Endothelial cell (in vitro differentiated cells): ENCODE measurements around the gene SGPP2. TPM values are rescaled to one million over a fixed set of nuclear protein-coding genes. Genes with fewer than 3 reads are reported as not detected.
"Not testable (repeated sequence)": the region's sequence is repeated elsewhere in the genome, so short reads cannot be mapped to it uniquely, and the experiment has no call there.

Source experiments
- DNase-seq: peaks from one replicate; pipeline ENCODE4 v3.0.0; 2021; ENCODE audit warnings: low spot score
- H3K27ac Mint-ChIP-seq: one replicate; pipeline ENCODE4 v1.8.0; 2021; ENCODE audit warnings: mixed read lengths, inconsistent platforms; ENCODE audit not compliant: unreplicated experiment
- H3K27me3 Mint-ChIP-seq: one replicate; pipeline ENCODE4 v1.8.0; 2021; ENCODE audit warnings: mild to moderate bottlenecking, moderate library complexity, mixed read lengths, inconsistent platforms; ENCODE audit not compliant: unreplicated experiment
- H3K36me3 Mint-ChIP-seq: one replicate; pipeline ENCODE4 v1.8.0; 2021; ENCODE audit warnings: mild to moderate bottlenecking, low read depth, mixed read lengths, inconsistent platforms; ENCODE audit not compliant: unreplicated experiment
- H3K4me1 Mint-ChIP-seq: one replicate; pipeline ENCODE4 v1.8.0; 2021; ENCODE audit warnings: mild to moderate bottlenecking, mixed read lengths, inconsistent platforms; ENCODE audit not compliant: unreplicated experiment
- H3K4me3 Mint-ChIP-seq: one replicate; pipeline ENCODE4 v1.8.0; 2021; ENCODE audit warnings: mild to moderate bottlenecking, mixed read lengths, inconsistent platforms; ENCODE audit not compliant: unreplicated experiment
- H3K9me3 Mint-ChIP-seq: one replicate; pipeline ENCODE4 v1.8.0; 2021; ENCODE audit warnings: mixed read lengths, inconsistent platforms; ENCODE audit not compliant: unreplicated experiment
- CTCF ChIP-seq: fragments of 200-600 bp; sonication (generic); IDR thresholded peaks from one replicate; pipeline ENCODE4 v1.5.0; 2021; ENCODE audit warnings: antibody characterized with exemption; ENCODE audit not compliant: unreplicated experiment
- total RNA-seq: library from RNA; stranded (reverse); fragmentation: NEBNext Ultra II Directional; extraction: Animal tissue kit (Norgen Biotek cat#: 25700); gene quantifications from one replicate; pipeline ENCODE4 v1.2.1, GENCODE V29; 2021; ENCODE audit not compliant: unreplicated experiment

The SGPP2 gene
- total RNA-seq, 1 donor from 2014 or later: not detected

- Mint-ChIP-seq H3K27ac (no peak overlapping the region), H3K9me3 (no peaks in the 10 kb centered on the region), H3K27me3 (no peaks in the 10 kb centered on the region), H3K4me3 (no peak overlapping the region), H3K36me3 (no peaks in the 10 kb centered on the region), H3K4me1 (peaks cover 5% of the 10 kb centered on the region)
- no peak for TF ChIP-seq CTCF
- DNase-seq: no peak
These were observed 153.0 kb downstream of the SGPP2 start for GRCh38 chr2:222577341-222577740.

- Mint-ChIP-seq H3K27me3 (peaks cover 2% of the 10 kb centered on the region), H3K9me3 (peaks cover 6% of the 10 kb centered on the region), H3K27ac (no peak overlapping the region), H3K4me1 (no peaks in the 10 kb centered on the region), H3K4me3 (no peak overlapping the region), H3K36me3 (peaks cover 24% of the 10 kb centered on the region)
- DNase-seq: no peak
- peak; percentile 24 for TF ChIP-seq CTCF
These were observed 158.6 kb downstream of the SGPP2 start for GRCh38 chr2:222582928-222583327.

GRCh38 chr2:222584589-222584988 lies 160.2 kb downstream of the SGPP2 start:
- H3K4me1 Mint-ChIP-seq, DNase-seq, H3K9me3 Mint-ChIP-seq: not testable (repeated sequence)

GRCh38 chr2:222591661-222592060 lies 167.3 kb downstream of the SGPP2 start:
- Mint-ChIP-seq H3K27ac (no peak overlapping the region), H3K27me3 (peaks cover 2% of the 10 kb centered on the region), H3K4me3 (no peak overlapping the region), H3K4me1 (no peaks in the 10 kb centered on the region), H3K36me3 (peaks cover 6% of the 10 kb centered on the region), H3K9me3 (no peaks in the 10 kb centered on the region)
- TF ChIP-seq CTCF: no peak
- DNase-seq: no peak

More at GRCh38 chr2:222584589-222584988, 160.2 kb downstream of the SGPP2 start:
- H3K27me3 Mint-ChIP-seq, H3K27ac Mint-ChIP-seq, H3K4me3 Mint-ChIP-seq: not testable (repeated sequence)
- H3K36me3 Mint-ChIP-seq: peaks cover 24% of the 10 kb centered on the region

GRCh38 chr2:222592176-222592575 lies 167.8 kb downstream of the SGPP2 start:
- Mint-ChIP-seq H3K4me1 (no peaks in the 10 kb centered on the region), H3K27ac (no peak overlapping the region), H3K27me3 (peaks cover 2% of the 10 kb centered on the region), H3K9me3 (no peaks in the 10 kb centered on the region), H3K4me3 (no peak overlapping the region), H3K36me3 (peaks cover 3% of the 10 kb centered on the region)
- DNase-seq: no peak
- TF ChIP-seq CTCF: no peak

- H3K4me3 Mint-ChIP-seq: no peak overlapping the region
- H3K27ac Mint-ChIP-seq: no peak overlapping the region
These were observed 170.3 kb downstream of the SGPP2 start for GRCh38 chr2:222594679-222595078.

More at GRCh38 chr2:222594679-222595078, 170.3 kb downstream of the SGPP2 start:
- Mint-ChIP-seq H3K27me3 (no peaks in the 10 kb centered on the region), H3K9me3 (no peaks in the 10 kb centered on the region), H3K36me3 (no peaks in the 10 kb centered on the region), H3K4me1 (no peaks in the 10 kb centered on the region)
- TF ChIP-seq CTCF: no peak
- no peak for DNase-seq
